GM12873 (cell line): ENCODE measurements around the gene IL1RL2.

Source experiments
- CTCF ChIP-seq: IDR thresholded peaks from 2 replicates; pipeline ENCODE4 v1.5.1; 2012; ENCODE audit warnings: low read depth, mild to moderate bottlenecking, moderate library complexity, low read length, control low read depth; ENCODE audit not compliant: insufficient read depth; ENCODE audit errors: missing control alignments

Gene IL1RL2

DNA sequence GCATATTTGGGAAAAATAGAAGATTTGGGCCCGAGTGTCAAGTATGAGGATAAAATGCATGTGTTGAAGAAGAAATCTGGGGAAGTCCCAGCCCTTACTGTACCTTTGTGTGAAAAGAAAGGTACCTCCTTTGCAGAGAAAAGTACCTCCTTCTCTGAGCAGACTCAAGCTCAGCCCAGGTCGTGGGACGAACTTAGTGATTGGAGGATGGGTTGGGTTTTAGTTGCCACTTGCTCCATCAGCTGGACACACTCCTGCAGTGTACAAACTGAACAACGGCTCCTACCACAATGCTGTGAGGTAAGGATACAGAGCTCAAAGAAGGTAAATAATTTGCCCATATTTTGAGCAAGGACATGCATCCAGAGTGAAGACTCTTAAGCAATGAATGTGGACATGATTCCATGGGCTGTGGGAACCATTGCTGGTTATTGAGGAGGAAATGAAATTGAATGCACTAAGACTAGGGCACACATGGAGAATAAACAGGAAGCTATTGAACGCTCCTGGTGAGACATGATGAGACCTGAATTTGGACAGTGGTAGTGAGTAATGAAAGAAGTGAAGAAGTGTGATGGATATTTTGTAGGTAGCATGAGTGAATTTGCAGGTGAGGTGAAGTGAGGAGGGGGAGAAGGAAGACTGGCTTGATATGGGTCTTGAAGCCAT is 74.8 kb downstream of the IL1RL2 start:
- TF ChIP-seq CTCF = no peak

- no peak for TF ChIP-seq CTCF
Observed at GRCh38 chr2:102262216-102263129, 75.7 kb downstream of the IL1RL2 start.

DNA sequence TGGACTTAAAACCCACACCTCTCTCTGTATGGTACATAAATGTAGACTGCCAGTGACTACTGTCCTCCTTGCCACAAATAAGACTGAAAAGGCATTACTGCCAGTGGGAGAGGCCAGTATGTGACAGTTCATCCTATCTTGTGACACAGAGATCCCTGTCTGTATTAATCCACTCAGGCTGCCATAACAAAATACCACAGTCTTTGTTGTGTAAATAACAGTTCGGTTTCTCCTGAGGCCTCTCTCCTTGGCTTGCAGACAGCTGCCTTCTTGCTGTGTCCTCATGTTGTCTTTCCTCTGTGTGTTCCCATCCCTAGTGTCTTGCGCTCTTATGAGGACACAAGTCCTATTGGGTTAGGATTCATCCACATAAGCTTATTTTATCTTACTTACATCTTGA is 78.1 kb downstream of the IL1RL2 start:
- no peak for TF ChIP-seq CTCF

DNA sequence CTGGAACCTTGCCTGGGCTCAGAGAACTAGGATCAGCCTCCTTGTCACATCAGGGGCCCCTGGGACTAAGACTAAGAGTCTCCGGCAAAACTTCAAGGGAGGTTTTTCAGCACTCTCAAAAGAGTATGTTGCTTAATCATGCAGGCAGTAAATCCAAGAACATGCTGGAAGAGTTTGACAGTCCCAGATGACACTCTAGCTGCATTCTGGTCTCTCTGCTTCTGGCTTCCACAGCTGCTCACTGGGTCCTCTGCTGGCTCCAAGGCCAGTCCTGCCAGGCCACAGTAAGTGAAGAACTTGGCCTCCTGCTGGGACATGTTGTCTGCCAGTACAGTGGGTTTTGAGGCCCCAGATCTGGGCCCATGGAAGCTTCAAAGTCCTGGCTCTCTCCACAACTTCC is 79.4 kb downstream of the IL1RL2 start:
- TF ChIP-seq CTCF = no peak

DNA sequence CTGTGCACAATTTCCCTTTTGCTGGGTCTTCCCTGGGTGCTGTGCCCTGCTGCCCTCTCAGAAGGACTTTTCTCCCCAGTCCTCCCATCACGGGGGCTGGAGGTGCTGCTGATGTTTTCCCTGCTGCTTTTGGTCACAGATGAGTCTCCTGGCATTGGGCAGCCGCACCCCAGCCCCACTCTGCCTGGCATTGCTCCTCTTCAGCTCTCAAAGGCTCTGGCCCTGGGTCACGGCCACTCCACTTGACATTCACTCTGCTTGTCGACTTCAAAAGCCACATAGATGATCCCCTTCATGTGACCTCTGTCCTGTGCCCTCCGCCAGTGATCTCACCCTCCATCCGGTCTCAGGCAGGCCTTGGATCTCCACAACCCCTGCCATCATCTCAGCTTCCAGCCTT is 81.0 kb downstream of the IL1RL2 start:
- no peak for TF ChIP-seq CTCF

DNA sequence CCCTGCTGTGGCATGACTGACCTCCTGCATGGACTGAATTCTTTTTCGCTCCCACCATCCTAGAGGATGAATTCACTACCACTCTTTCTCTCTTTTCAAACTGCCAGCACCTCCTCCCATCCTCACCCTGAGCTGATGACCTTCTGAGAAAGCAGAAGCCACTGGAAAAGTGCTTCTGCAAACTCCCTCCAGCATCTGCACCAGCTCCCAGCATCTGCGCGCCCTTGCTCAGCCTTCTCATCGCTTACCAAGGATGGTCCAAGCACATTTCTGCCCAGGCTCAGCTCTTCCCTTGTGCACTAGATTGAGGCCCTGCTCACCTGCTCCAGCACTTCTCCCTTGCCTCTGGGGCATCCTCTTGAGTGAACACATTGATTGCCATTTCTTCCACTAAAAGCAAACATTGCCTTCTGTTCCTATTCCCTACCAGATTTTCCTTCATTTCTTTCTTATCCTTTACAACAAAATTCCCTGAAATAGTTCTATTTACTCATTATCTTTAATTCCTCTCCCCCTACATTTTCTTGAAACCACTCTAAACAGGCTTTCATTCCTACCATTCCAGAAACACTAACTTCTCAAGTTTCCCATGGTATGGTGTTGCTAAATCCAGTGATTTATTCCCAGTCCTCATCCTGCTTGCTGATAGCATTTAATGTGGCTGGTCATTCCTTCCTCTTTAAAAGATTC is 81.8 kb downstream of the IL1RL2 start:
- no peak for TF ChIP-seq CTCF

GRCh38 chr2:102269200-102269524 is 82.3 kb downstream of the IL1RL2 start:
- TF ChIP-seq CTCF = no peak
